GM18526 (cell line): ENCODE measurements around the gene RNF214.

ENCODE experiments used
- POLR2A ChIP-seq: IDR thresholded peaks from 3 replicates; pipeline ENCODE4 v1.6.1; 2011; ENCODE audit not compliant: insufficient read length; ENCODE audit errors: extremely low read depth

RNF214 gene

GRCh38 chr11:117238221-117238620, 5.8 kb downstream of the RNF214 start:
- no peak for TF ChIP-seq POLR2A

- TF ChIP-seq POLR2A, result no peak
Observed at GRCh38 chr11:117239295-117239694, 6.8 kb downstream of the RNF214 start.

GRCh38 chr11:117248341-117248740, 15.9 kb downstream of the RNF214 start:
- TF ChIP-seq POLR2A, result no peak

DNA sequence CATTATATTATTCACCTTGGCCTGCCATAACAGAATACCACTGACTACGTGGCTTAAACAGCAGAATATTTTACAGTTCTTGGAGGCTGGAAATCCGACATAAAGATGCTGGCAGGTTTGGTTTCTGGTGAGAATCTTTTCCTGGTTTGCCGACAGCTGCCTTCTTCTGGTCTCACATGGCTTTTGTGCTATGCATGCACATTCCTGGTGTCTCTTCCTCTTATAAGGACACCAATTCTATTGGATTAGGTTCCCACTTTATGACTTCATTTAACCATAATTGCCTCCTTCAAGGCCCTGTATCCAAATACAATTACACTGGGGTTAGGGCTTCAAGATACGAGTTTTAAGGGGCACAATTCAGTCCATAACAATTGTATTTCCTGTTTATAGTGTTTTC, 17.1 kb downstream of the RNF214 start:
- TF ChIP-seq POLR2A, result no peak

GRCh38 chr11:117251506-117251905, 19.0 kb downstream of the RNF214 start:
- TF ChIP-seq POLR2A, result no peak

DNA sequence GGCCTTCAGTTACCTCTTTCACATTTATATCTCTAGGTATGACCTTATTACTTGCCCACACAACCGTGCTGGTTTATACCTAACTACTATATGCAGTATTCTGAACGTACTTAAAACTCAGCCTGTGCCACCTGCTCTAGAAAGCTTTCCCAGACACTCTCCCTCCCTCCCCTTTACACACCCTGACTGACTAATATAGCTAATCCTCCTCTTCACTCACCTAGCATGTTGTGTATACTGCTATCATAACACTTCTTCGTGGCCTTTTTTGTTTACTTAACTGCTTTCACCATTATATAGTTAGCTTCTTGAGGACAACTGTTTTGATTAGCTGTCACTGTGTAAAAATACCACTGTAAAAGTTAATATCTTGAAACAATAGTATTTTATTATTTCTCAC, 23.5 kb downstream of the RNF214 start:
- TF ChIP-seq POLR2A, result no peak

DNA sequence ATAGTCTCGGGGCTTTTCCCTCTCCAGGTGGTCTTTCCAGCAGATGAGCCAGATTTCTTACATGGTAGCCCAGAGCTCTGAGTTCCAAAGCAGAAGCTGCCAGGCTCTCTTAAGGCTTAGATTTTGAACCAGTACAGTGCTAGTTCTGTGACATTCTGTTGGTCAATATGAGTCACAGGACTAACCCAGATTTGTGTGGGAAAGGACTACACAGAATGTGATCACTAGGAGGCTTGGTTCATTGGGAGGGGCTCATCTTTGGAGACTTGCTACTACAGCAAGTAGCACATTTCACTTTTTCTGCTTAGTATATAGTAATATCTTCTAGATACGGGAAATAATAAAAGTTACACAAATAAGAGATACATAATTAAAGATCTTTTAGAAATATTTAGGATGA, 24.1 kb downstream of the RNF214 start:
- TF ChIP-seq POLR2A, result no peak

GRCh38 chr11:117258576-117258975, 26.1 kb downstream of the RNF214 start:
- TF ChIP-seq POLR2A, result no peak

DNA sequence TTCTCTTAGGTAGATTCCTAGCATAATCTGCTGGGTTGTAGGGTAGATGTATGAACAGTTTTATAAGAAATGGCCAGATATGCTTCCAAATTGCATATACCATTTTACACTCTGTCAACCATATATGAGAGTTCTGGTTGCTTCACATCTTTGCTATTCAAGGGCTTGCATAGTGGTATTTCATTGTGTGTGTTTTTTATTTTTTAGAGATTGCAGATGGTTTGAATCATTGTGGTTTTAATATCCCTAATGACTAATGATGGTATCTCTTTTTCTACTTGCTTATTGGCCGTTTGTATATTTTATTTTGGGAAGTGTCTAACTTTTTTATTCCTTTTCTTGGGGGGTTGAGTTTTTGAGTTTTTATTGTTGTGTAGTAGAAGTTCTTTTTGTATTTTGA, 26.9 kb downstream of the RNF214 start:
- TF ChIP-seq POLR2A, result no peak

- TF ChIP-seq POLR2A, result no peak
Observed at GRCh38 chr11:117265745-117266144, 33.3 kb downstream of the RNF214 start.

- TF ChIP-seq POLR2A, result no peak
Observed at GRCh38 chr11:117269856-117270255, 37.4 kb downstream of the RNF214 start.

- no peak for TF ChIP-seq POLR2A
Observed at GRCh38 chr11:117271208-117271607, 38.7 kb downstream of the RNF214 start.

- TF ChIP-seq POLR2A, result no peak
Observed at GRCh38 chr11:117273550-117274289, 41.2 kb downstream of the RNF214 start.

DNA sequence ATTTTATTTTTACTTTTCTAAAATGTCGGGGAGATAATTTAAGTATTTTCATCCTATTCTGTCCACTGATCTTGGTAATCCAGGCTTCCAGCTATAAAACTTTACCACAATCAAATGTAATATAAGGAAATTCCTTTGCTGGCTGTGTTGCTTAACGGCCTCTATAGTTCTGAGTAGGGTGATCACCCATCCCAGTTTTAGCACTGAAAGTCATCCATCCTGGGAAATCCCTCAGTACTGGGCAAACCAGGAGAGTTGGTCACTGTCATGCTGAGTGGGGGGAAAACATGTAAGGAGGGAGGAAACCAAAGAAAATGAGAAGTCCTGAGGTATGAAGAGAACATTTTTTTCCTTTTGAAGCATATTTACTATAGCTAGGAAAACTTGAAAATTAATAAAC, 45.9 kb downstream of the RNF214 start:
- no peak for TF ChIP-seq POLR2A

DNA sequence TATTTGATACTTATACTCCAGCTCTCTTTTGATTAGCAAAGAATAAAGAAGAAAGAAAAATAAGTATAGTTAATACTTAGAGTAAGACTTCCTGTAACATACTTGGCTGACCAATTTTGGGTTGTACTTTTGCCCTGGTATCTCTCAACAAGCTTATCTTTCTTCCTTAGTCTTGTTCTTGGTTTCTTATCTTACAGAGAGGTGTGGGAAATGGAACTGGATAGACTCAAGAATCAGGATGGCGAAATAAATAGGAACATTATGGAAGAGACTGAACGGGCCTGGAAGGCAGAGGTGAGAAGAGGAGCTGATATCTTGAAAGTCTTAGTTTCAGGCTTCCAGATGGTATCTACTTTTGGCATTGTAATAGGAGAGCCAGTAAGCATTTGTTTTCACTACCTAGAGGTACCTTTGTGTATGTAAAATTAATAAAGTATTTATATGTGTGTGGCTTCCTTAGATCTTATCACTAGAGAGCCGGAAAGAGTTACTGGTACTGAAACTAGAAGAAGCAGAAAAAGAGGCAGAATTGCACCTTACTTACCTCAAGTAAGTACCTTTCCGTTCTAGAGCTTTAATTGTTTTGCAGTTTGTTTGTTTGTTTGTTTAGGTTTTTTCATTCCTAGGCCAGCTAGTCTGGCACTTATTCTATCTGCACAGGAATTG, 47.4 kb downstream of the RNF214 start:
- no peak for TF ChIP-seq POLR2A

GRCh38 chr11:117281159-117281558, 48.7 kb downstream of the RNF214 start:
- TF ChIP-seq POLR2A, result no peak

DNA sequence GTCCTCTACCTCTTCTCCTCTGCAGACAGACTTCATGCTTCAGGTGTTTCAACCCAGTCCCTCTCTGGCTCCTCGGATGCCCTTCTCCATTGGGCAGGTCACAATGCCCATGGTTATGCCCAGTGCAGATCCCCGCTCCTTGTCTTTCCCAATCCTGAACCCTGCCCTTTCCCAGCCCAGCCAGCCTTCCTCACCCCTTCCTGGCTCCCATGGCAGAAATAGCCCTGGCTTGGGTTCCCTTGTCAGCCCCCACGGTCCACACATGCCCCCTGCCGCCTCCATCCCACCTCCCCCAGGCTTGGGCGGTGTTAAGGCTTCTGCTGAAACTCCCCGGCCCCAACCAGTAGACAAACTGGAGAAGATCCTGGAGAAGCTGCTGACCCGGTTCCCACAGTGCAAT, 49.4 kb downstream of the RNF214 start:
- no peak for TF ChIP-seq POLR2A
